Measurements from ENCODE around the gene ITGB4. TPM values are rescaled to one million over a fixed set of nuclear protein-coding genes. Genes with fewer than 3 reads are reported as not detected.

The ITGB4 gene
- polyA plus RNA-seq, 1 donor = 4.6 TPM

- DNase-seq (ENCODE audit: low read depth) = no peak
These were observed 23.5 kb upstream of the ITGB4 start for GRCh38 chr17:75697651-75698291.

- no peak for DNase-seq (ENCODE audit: low read depth)
These were observed 22.6 kb upstream of the ITGB4 start for GRCh38 chr17:75698659-75699058.

- no peak for DNase-seq (ENCODE audit: low read depth)
These were observed 20.0 kb upstream of the ITGB4 start for GRCh38 chr17:75701288-75701687.

- no peak for DNase-seq (ENCODE audit: low read depth)
These were observed 18.1 kb upstream of the ITGB4 start for GRCh38 chr17:75703191-75703590.

- no peak for DNase-seq (ENCODE audit: low read depth)
These were observed 17.7 kb upstream of the ITGB4 start for GRCh38 chr17:75703591-75703990.

- DNase-seq (ENCODE audit: low read depth) = no peak
These were observed 16.0 kb upstream of the ITGB4 start for GRCh38 chr17:75704963-75705875.

- no peak for DNase-seq (ENCODE audit: low read depth)
These were observed 15.1 kb upstream of the ITGB4 start for GRCh38 chr17:75706042-75706728.

GRCh38 chr17:75707079-75707571 lies 14.1 kb upstream of the ITGB4 start:
- no peak for DNase-seq (ENCODE audit: low read depth)

GRCh38 chr17:75712446-75712845 lies 8.8 kb upstream of the ITGB4 start:
- DNase-seq (ENCODE audit: low read depth) = no peak

GRCh38 chr17:75719732-75720131 lies 1.5 kb upstream of the ITGB4 start:
- DNase-seq (ENCODE audit: low read depth) = no peak

GRCh38 chr17:75721463-75722011 lies 278 bp downstream of the ITGB4 start:
- DNase-seq (ENCODE audit: low read depth) = no peak

- no peak for DNase-seq (ENCODE audit: low read depth)
These were observed 817 bp downstream of the ITGB4 start for GRCh38 chr17:75722076-75722475.

- no peak for DNase-seq (ENCODE audit: low read depth)
These were observed 1.4 kb downstream of the ITGB4 start for GRCh38 chr17:75722542-75723095.

- DNase-seq (ENCODE audit: low read depth) = no peak
These were observed 2.1 kb downstream of the ITGB4 start for GRCh38 chr17:75723171-75723930.

GRCh38 chr17:75724016-75725003 lies 3.1 kb downstream of the ITGB4 start:
- no peak for DNase-seq (ENCODE audit: low read depth)

- no peak for DNase-seq (ENCODE audit: low read depth)
These were observed 4.2 kb downstream of the ITGB4 start for GRCh38 chr17:75725504-75725903.

- DNase-seq (ENCODE audit: low read depth) = no peak
These were observed 6.1 kb downstream of the ITGB4 start for GRCh38 chr17:75727391-75727790.

GRCh38 chr17:75729351-75729750 lies 8.1 kb downstream of the ITGB4 start:
- no peak for DNase-seq (ENCODE audit: low read depth)

GRCh38 chr17:75730065-75730464 lies 8.8 kb downstream of the ITGB4 start:
- no peak for DNase-seq (ENCODE audit: low read depth)

Data from forelimb muscle (tissue), 1 donor.